Ishikawa (cell line): ENCODE results near the gene EPHA6.

Experiments
- CREB1 ChIP-seq: IDR thresholded peaks from 2 replicates; pipeline ENCODE4 v1.6.1; 2012; ENCODE audit warnings: low read depth
- EGR1 ChIP-seq: IDR thresholded peaks from 2 replicates; pipeline ENCODE4 v1.6.1; 2012
- EP300 ChIP-seq: IDR thresholded peaks from 2 replicates; pipeline ENCODE4 v1.6.1; 2012; ENCODE audit warnings: borderline replicate concordance
- TAF1 ChIP-seq: IDR thresholded peaks from 2 replicates; pipeline ENCODE4 v1.6.1; 2012; ENCODE audit warnings: low read depth, mild to moderate bottlenecking
- YY1 ChIP-seq: IDR thresholded peaks from 2 replicates; pipeline ENCODE4 v1.6.1; 2012; ENCODE audit warnings: low read depth
- TF ChIP-seq, protein P1 (sequence below): IDR thresholded peaks from 2 replicates; pipeline ENCODE4 v1.6.1; 2012
- TF ChIP-seq, protein P2 (sequence below): IDR thresholded peaks from 2 replicates; pipeline ENCODE4 v1.6.1; 2012; ENCODE audit warnings: low read depth, mild to moderate bottlenecking

DNA sequence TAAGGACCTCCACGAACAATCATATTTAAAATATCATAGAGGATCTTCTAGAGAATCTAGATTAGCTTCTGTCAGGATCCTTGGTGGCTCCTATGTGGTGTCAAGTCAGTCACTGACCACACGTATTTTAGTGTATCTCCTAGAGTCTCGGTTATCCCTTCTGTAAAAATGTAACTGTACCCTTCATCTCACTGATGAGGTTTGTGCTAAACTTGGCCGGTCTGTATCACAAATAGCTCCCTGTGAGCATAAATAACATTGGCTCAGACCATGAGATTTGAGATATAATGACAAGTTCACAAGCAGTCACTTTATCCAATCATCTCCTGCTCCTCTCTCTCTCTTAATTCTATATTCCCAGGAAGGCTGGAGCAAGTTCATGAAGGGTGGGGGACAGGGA, 856.6 kb downstream of the EPHA6 start:
- TF ChIP-seq EGR1, result no peak
- no peak for TF ChIP-seq EP300
- TF ChIP-seq, protein P1, sequence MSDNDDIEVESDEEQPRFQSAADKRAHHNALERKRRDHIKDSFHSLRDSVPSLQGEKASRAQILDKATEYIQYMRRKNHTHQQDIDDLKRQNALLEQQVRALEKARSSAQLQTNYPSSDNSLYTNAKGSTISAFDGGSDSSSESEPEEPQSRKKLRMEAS, result no peak
- TF ChIP-seq CREB1, result no peak
- TF ChIP-seq TAF1, result no peak
- no peak for TF ChIP-seq YY1
- TF ChIP-seq, protein P2, sequence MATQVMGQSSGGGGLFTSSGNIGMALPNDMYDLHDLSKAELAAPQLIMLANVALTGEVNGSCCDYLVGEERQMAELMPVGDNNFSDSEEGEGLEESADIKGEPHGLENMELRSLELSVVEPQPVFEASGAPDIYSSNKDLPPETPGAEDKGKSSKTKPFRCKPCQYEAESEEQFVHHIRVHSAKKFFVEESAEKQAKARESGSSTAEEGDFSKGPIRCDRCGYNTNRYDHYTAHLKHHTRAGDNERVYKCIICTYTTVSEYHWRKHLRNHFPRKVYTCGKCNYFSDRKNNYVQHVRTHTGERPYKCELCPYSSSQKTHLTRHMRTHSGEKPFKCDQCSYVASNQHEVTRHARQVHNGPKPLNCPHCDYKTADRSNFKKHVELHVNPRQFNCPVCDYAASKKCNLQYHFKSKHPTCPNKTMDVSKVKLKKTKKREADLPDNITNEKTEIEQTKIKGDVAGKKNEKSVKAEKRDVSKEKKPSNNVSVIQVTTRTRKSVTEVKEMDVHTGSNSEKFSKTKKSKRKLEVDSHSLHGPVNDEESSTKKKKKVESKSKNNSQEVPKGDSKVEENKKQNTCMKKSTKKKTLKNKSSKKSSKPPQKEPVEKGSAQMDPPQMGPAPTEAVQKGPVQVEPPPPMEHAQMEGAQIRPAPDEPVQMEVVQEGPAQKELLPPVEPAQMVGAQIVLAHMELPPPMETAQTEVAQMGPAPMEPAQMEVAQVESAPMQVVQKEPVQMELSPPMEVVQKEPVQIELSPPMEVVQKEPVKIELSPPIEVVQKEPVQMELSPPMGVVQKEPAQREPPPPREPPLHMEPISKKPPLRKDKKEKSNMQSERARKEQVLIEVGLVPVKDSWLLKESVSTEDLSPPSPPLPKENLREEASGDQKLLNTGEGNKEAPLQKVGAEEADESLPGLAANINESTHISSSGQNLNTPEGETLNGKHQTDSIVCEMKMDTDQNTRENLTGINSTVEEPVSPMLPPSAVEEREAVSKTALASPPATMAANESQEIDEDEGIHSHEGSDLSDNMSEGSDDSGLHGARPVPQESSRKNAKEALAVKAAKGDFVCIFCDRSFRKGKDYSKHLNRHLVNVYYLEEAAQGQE, result no peak
